Measurements from ENCODE around the gene MACROD2. TPM values are rescaled to one million over a fixed set of nuclear protein-coding genes. Genes with fewer than 3 reads are reported as not detected.
"Not testable (repeated sequence)": the region's sequence is repeated elsewhere in the genome, so short reads cannot be mapped to it uniquely, and the experiment has no call there.

MACROD2 gene
- total RNA-seq, 1 donor from 2014 or later = 0.13 TPM

DNA sequence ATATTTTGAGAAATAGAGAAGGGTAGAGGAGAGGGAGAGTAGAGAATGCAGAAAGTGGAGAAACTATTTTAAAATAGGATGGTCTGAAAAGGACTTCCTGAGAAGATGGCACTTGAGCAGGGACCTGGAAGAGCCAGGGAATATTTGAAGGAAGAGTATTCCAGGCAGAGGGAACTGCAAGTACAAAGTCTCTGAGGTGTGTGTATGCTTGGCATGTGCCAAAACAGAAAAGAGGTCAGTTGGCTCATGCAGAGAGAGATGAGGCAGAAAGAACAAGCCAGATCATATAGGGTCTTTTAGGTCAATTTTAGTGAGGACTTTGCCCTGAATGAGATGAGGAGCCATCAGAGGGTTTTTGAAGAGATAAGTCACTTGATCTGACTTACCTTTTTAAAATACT, 196.2 kb downstream of the MACROD2 start:
- DNase-seq (ENCODE audit: low read depth in 2 of 2) = no peak

DNA sequence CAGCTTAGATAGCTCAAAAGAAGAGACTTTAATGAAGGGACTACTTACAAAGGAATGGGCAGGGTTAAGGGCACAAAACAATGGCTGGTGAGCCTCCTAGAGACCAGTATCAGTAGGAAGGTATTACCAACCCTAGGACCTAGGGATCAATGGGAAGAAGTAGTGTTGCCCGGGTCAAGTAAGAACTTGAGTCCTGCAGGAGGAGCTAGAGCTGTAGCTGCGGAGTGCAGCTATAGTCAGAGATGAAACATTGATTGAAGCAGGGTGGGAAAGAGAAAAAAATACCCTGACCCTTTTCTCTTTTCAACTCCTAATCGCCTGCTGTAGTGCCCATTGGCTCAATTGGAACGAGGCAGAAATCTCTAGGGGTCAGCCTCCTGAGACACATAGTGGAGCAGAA, 198.1 kb downstream of the MACROD2 start:
- DNase-seq (ENCODE audit: low read depth in 2 of 2) = no peak

DNA sequence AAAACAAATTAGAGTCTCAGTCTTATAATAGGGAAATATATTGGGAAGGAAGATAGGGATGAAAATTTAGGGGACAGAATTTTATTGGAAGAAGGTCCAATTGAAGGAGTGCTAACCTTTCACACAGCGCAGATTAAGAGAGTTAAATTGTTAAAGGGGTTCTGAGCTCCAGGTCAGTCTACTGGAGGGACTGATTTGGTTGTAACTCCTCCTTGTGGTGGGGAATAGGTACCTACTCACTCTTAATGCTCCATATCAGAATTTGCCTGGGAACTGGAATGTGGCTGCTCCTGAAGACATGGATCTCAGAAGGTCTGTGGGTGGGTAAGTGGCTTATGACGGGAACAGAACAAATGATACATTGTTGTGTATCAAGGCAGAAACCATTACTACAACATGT, 198.6 kb downstream of the MACROD2 start:
- DNase-seq (ENCODE audit: low read depth in 2 of 2) = no peak

DNA sequence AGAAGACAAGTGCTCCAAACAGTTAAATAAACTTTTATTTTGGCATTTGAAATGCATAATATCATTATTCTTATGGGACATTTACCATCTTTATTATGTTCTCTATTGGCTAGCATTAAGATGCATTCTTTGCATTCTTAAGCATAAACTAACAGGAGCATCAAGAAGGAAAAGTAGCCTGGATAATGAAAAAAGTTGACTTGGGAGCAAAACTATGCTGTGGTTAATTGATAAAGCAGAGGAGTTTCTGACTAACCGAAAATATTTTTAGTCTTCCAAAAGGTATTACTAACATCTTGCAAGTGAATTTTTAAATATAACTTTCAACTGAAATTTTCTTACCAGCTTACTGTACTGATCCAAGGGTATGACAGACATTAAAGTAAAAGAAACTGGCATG, 201.8 kb downstream of the MACROD2 start:
- no peak for DNase-seq (ENCODE audit: low read depth in 2 of 2)

DNA sequence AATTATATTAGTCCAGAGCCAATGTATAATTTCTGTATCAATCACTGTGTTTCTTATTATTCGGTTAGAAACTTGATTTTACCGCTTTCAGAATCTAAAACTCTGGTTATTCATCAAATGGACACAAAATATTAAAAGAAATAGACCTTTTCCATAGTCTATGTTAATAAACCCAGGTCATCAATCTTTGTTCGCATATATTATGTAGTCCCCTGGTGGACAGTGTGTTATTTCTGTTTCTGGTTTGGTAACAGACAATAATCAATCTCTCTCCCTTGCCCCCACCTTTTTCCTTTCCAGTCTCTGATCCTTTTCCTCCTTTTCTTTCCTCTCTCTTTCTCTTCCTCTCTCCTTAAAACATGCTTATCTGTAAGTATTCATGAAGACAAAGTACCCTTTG, 203.1 kb downstream of the MACROD2 start:
- no peak for DNase-seq (ENCODE audit: low read depth in 2 of 2)

DNA sequence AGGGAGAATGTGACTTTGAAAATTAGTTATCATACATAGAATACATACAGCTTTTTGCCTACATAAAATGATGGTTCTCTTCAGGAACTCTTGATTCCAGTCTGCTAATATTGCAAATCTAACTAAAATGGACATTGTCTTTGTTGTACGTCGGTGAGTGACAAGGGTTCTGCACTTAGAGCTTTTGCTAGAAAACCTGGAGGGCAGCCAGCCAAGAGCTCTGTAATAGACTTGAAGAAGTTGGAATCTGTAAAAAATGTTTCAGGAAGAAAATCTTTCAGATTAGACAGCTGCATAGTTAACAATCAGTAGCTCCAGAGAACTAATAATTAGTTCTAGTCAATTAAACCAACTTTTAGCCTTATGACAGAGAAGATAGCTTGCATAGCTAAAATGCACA, 203.8 kb downstream of the MACROD2 start:
- no peak for DNase-seq (ENCODE audit: low read depth in 2 of 2)

DNA sequence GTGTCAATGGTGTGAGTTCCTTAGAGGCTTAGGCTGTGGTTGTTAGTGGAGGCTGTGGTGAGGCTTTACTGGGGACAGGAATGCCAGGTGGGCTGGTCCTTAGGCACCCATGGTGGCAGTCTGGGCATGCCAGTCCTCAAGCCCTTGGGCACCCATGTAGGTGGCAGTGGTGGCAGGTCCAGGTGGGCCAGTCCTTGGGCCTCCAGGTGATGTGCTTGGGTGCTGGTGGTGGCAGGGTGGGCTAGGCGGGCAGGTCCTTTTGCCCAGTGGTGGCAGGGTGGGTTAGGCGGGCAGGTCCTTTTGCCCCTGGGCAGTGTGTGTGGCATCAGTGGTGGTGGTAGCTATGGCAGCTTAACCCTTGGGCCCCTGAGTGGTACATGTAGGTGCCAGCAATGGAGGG, 208.3 kb downstream of the MACROD2 start:
- no peak for DNase-seq (ENCODE audit: low read depth in 2 of 2)

DNA sequence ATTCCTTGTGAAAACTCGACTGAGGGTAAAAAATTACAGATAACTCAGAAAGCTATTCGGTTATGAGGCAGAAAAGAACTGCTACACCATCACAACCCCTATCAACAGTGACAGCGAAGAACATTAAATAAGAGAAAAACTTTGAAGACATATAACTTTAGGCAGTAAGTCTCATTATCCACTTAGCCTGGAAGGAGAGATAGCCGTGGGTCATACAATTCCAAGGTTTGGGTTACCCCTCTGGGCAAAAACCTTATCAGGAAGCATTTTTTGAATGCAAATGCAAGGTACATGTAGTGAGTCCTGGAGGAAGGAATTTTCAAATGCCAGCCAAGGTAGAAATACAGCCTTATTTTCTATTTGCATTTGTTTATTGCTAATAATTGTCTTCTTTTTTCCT, 212.3 kb downstream of the MACROD2 start:
- DNase-seq (ENCODE audit: low read depth in 2 of 2) = no peak

DNA sequence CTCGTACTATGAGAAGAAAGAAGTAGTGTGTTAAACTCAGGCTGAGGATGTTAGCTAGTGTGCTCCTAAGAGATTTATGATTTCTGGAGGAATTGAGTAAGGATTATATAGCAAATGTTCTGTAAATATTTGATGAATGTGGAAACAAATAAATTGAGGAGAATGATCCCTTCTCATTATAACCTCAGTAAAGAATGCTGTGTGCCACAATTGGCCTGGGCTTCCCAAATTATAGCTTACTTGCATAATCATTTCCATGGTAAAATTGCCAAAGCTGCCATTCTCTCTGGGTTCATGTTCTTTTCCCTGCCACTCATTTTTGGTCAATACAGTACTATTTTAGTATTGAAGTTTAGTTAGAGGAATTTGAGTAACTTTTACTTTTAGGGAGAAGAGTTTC, 213.6 kb downstream of the MACROD2 start:
- no peak for DNase-seq (ENCODE audit: low read depth in 2 of 2)

DNA sequence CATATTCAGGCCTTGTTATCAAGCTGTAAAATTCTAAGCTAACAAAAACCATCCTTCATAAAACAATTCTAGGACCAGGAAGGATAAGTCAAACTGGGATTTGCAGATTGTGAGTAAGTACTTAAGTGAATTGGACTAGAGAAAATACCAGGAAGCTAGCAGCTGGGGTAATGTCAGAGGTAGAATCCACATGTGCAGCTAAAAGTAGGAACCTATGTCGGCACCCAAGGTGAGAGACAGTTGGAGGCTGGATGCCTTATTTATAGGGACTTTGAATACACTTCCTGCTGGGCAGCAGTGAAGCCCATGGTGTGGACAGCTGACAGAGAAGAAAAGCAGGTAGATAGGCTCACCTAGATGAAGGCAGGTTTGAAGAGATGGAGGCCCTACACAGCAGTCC, 214.8 kb downstream of the MACROD2 start:
- DNase-seq (ENCODE audit: low read depth in 2 of 2) = no peak

DNA sequence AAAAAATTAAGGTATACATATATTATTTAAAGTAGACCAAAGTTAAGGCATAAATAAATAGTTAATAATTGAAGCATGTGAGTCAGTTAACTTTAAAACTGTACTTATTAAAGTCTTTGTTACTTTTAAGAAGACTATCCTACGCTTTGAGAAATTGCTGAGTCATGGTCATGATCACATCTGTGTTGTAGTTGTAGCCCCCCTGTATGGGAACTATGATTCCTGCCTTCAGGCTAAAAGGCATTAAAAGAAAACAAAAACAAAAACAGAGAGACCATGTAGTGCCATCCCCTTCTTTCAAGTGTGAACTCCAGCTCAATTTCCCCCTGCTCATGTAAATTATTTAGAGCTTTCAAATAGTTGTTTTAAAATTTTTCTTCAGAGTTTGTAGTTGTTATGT, 218.7 kb downstream of the MACROD2 start:
- DNase-seq (ENCODE audit: low read depth in 2 of 2) = no peak

DNA sequence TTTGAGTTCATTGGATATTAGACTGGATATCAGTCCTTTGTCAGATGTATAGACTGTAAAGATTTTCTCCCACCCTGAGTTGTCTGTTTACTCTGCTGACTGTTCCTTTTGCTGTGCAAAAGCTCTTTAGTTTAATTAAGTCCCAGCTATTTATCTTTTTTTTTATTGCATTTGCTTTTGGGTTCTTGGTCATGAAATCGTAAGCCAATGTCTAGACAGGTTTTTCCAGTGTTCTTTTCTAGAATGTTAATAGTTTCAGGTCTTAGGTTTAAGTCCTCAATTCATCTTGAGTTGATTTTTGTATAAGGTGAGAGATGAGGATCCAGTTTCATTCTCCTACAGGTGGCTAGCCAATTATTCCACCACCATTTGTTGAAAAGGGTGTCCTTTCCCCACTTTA, 220.6 kb downstream of the MACROD2 start:
- DNase-seq (ENCODE audit: low read depth in 2 of 2) = not testable (repeated sequence)

DNA sequence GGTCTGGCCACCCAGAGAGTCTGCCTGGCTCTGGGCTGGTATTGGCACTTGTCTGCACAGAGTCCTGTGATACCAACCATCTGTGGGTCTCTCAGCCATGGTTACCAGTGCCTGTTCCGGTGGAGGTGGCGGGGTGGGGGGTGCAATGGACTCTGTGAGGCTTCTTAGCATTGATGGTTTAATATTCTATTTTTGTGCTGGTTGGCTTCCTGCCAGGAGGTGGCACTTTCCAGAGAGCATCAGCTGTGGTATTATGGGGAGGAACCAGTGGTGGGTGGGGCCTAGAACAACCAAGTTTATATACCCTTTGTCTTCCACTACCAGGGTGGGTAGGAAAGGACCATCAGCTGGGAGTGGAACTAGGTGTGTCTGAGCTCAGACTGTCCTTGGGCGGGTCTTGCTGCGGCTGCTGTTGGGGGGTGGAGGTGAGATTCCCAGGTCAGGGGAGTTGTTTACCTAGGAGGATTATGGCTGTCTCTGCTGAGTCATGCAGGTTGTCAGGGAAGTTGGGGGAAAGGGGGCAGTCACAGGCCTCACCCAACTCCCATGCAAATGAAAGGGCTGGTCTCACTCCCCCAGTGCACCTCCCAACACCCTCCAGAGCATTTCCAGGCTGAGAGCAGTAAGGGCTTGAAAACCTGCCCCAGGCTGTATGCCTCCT, 224.6 kb downstream of the MACROD2 start:
- no peak for DNase-seq (ENCODE audit: low read depth in 2 of 2)

DNA sequence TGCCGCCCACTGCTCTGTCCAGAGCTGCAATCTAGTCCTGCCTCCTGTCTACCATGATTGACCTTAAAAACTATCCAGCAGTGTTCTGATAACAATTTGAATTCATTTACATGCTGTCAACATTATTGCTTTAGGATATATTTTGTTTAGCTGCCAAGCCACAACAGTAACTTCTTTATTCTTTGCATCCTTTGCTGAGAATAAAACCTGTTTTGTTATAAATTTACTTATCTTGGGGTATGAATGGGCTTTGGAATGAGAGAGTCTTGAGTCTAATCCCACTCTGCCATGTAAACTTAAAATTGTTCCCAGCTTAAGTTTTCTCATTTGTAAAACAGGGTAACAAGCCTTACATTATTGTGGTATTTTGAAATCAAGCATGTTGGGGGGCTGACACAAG, 225.7 kb downstream of the MACROD2 start:
- DNase-seq (ENCODE audit: low read depth in 2 of 2) = no peak

DNA sequence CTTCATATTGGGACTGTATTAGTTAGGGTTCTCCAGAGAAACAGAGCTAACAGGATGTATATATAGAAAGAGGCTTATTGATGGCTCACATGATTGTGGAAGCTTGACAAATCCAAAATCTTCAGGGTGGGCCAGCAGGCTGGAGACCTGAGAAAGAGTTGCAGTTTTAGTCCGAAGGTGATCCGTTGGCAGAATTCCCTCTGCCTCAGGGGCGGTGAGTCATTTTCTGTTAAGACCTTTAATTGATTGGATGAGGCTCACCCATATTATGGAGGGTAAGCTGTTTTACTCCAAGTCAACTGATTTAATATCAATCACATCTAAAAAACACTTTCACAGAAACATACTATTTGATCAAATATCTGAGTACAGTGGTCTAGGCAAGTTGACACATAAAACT, 228.5 kb downstream of the MACROD2 start:
- no peak for DNase-seq (ENCODE audit: low read depth in 2 of 2)

DNA sequence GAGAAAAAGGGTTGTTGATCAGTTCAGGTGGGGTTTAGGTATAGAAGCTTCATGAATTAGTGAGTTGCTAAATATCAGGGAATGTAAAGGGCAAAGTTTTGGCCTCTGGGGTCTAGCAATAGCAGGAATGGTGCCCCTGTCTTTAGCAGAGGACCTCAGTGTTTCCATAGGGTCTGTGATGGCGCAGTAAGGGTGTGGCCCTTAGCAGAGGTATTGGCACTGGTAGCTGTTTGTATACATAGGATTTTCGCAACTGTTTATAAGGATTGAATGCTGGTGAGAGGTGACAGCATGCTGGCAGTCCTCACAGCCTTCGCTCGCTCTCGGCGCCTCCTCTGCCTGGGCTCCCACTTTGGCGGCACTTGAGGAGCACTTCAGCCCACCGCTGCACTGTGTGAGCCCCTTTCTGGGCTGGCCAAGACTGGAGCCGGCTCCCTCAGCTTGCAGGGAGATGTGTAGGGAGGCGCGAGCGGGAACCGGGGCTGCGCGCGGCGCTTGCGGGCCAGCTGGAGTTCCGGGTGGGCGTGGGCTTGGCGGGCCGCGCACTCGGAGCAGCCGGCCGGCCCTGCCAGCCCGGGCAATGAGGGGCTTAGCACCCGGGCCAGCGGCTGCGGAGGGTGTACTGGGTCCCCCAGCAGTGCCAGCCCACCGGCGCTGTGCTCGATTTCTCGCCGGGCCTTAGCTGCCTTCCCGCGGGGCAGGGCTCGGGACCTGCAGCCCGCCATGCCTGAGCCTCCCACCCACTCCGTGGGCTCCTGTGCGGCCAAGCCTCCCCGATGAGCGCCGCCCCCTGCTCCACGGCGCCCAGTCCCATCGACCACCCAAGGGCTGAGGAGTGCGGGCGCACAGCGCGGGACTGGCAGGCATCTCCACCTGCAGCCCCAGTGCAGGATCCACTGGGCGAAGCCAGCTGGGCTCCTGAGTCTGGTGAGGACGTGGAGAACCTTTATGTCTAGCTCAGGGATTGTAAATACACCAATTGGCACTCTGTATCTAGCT, 231.0 kb downstream of the MACROD2 start:
- DNase-seq (ENCODE audit: low read depth in 2 of 2) = not testable (repeated sequence)

DNA sequence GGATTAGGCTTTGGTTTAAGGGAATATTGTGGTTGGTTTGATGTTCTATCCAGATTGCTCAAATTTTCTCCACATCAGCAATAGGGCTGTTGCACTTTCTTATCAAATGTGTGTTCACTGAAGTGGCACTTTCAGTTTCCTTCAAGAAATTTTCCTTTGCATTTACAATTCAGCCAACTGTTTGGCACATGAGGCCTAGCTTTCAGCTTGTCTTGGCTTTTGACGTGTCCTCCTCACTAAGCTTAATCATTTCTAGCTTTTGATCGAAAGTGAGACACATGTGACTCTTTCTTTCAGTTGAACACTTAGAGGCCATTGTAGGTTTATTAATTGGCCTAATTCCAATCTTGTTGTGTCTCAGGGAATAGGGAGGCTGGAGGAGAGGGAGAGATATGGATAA, 237.3 kb downstream of the MACROD2 start:
- no peak for DNase-seq (ENCODE audit: low read depth in 2 of 2)

DNA sequence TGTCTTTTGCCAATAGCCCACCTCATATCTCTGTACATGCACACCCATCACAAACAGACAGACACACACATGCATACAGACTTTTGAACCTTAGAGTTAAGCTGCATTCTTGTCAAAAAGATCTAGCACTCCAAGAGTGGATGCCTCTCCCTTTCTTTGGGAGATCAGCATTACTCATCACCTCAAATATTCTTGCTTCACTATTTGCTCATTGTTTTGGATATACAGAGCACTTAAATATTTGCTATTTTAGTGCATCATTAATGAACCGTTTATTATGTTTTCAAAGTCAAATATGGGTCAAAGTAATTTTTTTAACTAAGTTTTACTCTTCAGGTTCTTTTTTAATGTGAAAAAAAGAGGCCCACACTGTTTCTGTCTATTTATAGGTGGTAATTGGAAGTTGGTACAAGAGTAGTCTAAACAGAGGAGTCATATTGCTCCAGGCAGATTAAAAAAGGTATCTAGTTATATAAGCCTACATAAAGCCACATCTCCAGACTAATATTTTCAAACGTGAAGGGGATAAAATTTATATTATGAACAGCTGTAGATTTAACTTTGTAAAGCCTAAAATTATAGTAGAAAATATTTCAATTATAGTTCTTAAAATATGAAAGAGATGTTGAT, 239.5 kb downstream of the MACROD2 start:
- DNase-seq (ENCODE audit: low read depth in 2 of 2) = no peak

DNA sequence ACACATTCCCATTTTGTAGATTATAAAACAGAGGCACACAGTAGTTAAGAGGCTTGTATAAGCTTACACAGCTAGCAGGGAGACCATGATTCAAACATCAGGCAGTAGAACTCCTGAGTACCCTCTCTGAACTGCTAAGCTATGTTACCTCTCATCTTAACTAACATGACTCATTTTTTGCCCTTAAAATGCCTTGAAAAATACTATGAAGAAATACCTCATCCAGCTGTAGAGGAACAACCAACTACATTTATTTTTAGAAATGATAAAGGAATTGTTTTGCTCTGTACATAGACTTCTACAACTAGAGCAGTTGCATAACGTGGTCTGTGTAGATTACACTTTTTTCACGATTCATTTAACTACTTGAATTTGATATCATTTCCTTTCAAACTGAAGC, 240.0 kb downstream of the MACROD2 start:
- no peak for DNase-seq (ENCODE audit: low read depth in 2 of 2)

DNA sequence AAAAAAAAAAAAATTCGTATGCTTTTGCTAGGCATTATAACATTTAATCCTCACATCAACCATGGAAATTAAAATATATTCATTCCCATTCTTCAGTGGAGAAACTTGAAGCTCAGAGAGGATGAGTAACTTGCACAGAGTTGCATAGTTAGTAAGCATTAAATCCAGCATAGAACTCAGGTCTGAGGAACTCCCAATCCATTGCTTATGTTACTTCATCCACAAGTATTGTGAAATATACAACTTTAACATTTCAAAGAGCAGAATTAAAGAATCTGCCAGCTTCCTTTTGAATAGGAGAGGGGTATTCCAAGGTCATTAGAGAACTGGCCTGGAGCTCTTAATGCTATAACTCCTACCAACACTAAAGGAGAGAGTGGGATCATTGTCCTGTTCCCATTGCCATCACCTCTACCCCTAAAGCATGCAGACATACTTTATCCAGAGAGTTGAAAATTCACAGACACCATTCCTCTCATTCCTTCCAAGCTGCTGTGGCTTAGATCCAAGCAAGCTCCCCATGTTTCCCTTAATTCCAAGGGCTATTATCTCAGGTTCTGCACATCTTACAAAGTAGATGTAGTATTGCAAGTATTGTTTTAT, 250.2 kb downstream of the MACROD2 start:
- no peak for DNase-seq (ENCODE audit: low read depth in 2 of 2)

DNA sequence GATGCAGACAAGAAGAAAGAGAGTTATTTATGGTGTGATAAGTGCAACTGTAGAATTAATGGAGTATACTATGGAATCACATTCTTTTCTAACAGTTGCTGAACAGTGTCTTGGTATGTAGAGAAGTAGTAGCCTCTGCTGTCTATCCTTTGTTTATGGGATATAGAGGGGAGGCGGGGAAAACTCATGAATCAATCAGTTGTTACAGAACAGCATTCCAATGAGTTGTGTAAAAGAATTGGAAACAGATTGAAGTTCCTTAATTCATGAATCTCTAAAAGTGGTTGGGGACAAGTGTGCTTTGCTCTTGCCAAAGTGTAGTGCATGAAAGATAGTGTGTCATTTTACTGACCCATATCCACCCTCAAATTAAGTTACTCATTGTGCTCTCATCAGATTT, 264.4 kb downstream of the MACROD2 start:
- no peak for DNase-seq (ENCODE audit: low read depth in 2 of 2)

DNA sequence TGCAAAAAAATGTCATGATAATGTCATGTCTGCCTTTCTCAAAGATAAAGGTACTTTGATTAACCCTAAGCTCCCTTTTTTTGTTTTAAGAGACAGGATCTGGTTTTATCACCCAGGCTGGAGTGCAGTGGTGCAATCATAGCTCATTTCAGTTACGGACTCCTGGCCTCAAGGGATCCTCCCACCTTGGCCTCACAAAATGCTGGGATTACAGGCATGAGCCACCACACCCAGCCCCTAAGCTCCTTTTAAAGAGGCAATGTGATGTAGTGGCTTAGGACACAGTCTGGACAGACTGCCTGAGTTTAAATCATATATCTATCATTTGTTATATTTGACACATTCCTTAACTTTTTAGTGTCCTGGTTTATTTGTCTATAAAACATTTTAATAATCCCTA, 265.1 kb downstream of the MACROD2 start:
- DNase-seq (ENCODE audit: low read depth in 2 of 2) = no peak
